LHCN-M2 (cell line): ENCODE data around the gene NMB. TPM values are rescaled to one million over a fixed set of nuclear protein-coding genes. Genes with fewer than 3 reads are reported as not detected.
A peak's percentile ranks its signal among the peaks of the same experiment; 100 is the strongest.
"Not testable (repeated sequence)": the region's sequence is repeated elsewhere in the genome, so short reads cannot be mapped to it uniquely, and the experiment has no call there.

Source experiments
- DNase-seq: peaks from one replicate; pipeline ENCODE4 v3.0.0-alpha.2; 2012; ENCODE audit warnings: low read depth
- total RNA-seq: library from RNA; depleted of rRNA; stranded (reverse); fragments of >200 nt; gene quantifications from 2 replicates; pipeline ENCODE4 v1.2.3, GENCODE V29; 2014

NMB gene
- total RNA-seq, 1 experiment from 2014 or later: 4.0 TPM

GRCh38 chr15:84656972-84657371 lies 1.0 kb downstream of the NMB start:
- DNase-seq: no peak

- peak; percentile 85 for DNase-seq
Measured at GRCh38 chr15:84654689-84655453, 3.1 kb downstream of the NMB start.

GRCh38 chr15:84653910-84654688 lies 3.9 kb downstream of the NMB start, which contains the start of gene WDR73:
Gene WDR73, minus strand, starts transcription at chr15:84654283. Its CDS starts 9 bp downstream, at chr15:84654274.
- peak; percentile 91 for DNase-seq

- DNase-seq: no peak
Measured at GRCh38 chr15:84653584-84653909, 4.5 kb downstream of the NMB start.

- peak; percentile 29 for DNase-seq
Measured at GRCh38 chr15:84649706-84650105, 8.3 kb downstream of the NMB start.

- peak; percentile 31 for DNase-seq
Measured at GRCh38 chr15:84648539-84648938, 9.5 kb downstream of the NMB start.

GRCh38 chr15:84647726-84648125 lies 10.3 kb downstream of the NMB start:
- DNase-seq: no peak

- DNase-seq: no peak
Measured at GRCh38 chr15:84645997-84646396, 12.0 kb downstream of the NMB start.

GRCh38 chr15:84645496-84645895 lies 12.5 kb downstream of the NMB start:
- DNase-seq: no peak

- DNase-seq: no peak
Measured at GRCh38 chr15:84643838-84644237, 14.2 kb downstream of the NMB start.

- DNase-seq: not testable (repeated sequence)
Measured at GRCh38 chr15:84642640-84643039, 15.4 kb downstream of the NMB start.

- not testable (repeated sequence) for DNase-seq
Measured at GRCh38 chr15:84641871-84642270, 16.1 kb downstream of the NMB start.

GRCh38 chr15:84638103-84638502 lies 19.9 kb downstream of the NMB start:
- peak; percentile 39 for DNase-seq

- no peak for DNase-seq
Measured at GRCh38 chr15:84634228-84634837, 23.7 kb downstream of the NMB start.

- peak; percentile 60 for DNase-seq
Measured at GRCh38 chr15:84633311-84634227, 24.4 kb downstream of the NMB start.

GRCh38 chr15:84631706-84632272 lies 26.2 kb downstream of the NMB start:
- DNase-seq: no peak

- DNase-seq: no peak
Measured at GRCh38 chr15:84629033-84629432, 29.0 kb downstream of the NMB start.

GRCh38 chr15:84625123-84625522 lies 32.9 kb downstream of the NMB start:
- no peak for DNase-seq

GRCh38 chr15:84624359-84624758 lies 33.6 kb downstream of the NMB start:
- DNase-seq: no peak

GRCh38 chr15:84621358-84621979 lies 36.5 kb downstream of the NMB start:
- DNase-seq: no peak

- DNase-seq: no peak
Measured at GRCh38 chr15:84620626-84621025, 37.4 kb downstream of the NMB start.
